HepG2 (cell line): Measurements from ENCODE around the gene PRKAR1B. TPM values are rescaled to one million over a fixed set of nuclear protein-coding genes. Genes with fewer than 3 reads are reported as not detected.

Experiments
- AGO1 ChIP-seq: fragments of 200-400 bp; formaldehyde crosslinking; IDR thresholded peaks from 2 replicates; pipeline ENCODE4 v1.6.1; 2017; ENCODE audit warnings: mild to moderate bottlenecking, low read depth, low read length, moderate library complexity; ENCODE audit not compliant: poor library complexity, severe bottlenecking
- EEA1 ChIP-seq: sonication (generic); formaldehyde crosslinking; IDR thresholded peaks from 2 replicates; pipeline ENCODE4 v1.5.1; 2020; ENCODE audit warnings: mild to moderate bottlenecking, missing genetic modification reagents, borderline replicate concordance
- GPN1 ChIP-seq: sonication (generic); formaldehyde crosslinking; IDR thresholded peaks from 2 replicates; pipeline ENCODE4 v1.5.1; 2020; ENCODE audit warnings: missing genetic modification reagents, borderline replicate concordance
- KIAA2018 ChIP-seq: sonication (generic); formaldehyde crosslinking; IDR thresholded peaks from 2 replicates; pipeline ENCODE4 v1.5.0; 2020; ENCODE audit warnings: mild to moderate bottlenecking, missing genetic modification reagents, borderline replicate concordance
- NFAT5 ChIP-seq: sonication (generic); formaldehyde crosslinking; IDR thresholded peaks from 2 replicates; pipeline ENCODE4 v1.4.0; 2020; ENCODE audit warnings: missing genetic modification reagents
- POLR2AphosphoS2 ChIP-seq: IDR thresholded peaks from 2 replicates; pipeline ENCODE4 v1.6.1; 2011; ENCODE audit warnings: low read depth, low read length, improper control_type of control experiment
- TRIM22 ChIP-seq: fragments of 450-650 bp; IDR thresholded peaks from 2 replicates; pipeline ENCODE4 v1.6.1; 2017
- ZBTB8A ChIP-seq: sonication (generic); formaldehyde crosslinking; IDR thresholded peaks from 2 replicates; pipeline ENCODE4 v1.4.0; 2020; ENCODE audit warnings: mild to moderate bottlenecking, low read depth, missing genetic modification reagents, borderline replicate concordance
- ZFP36L2 ChIP-seq: sonication (generic); formaldehyde crosslinking; IDR thresholded peaks from 2 replicates; pipeline ENCODE4 v1.4.0; 2020; ENCODE audit warnings: missing genetic modification reagents
- ZNF17 ChIP-seq: sonication (generic); formaldehyde crosslinking; IDR thresholded peaks from 2 replicates; pipeline ENCODE4 v1.5.0; 2020; ENCODE audit warnings: mild to moderate bottlenecking, missing genetic modification reagents
- ZNF18 ChIP-seq: sonication (generic); formaldehyde crosslinking; IDR thresholded peaks from 2 replicates; pipeline ENCODE4 v1.8.0; 2022; ENCODE audit warnings: mild to moderate bottlenecking, missing genetic modification reagents; ENCODE audit not compliant: insufficient replicate concordance
- ZNF207 ChIP-seq: fragments of 450-650 bp; IDR thresholded peaks from 2 replicates; pipeline ENCODE4 v1.6.1; 2016; ENCODE audit warnings: antibody characterized with exemption, borderline replicate concordance
- ZNF841 ChIP-seq: sonication (generic); formaldehyde crosslinking; IDR thresholded peaks from 2 replicates; pipeline ENCODE4 v1.8.1; 2023; ENCODE audit warnings: missing genetic modification reagents, borderline replicate concordance
- polyA plus RNA-seq, 8 experiments: library from polyadenylated mRNA; depleted of rRNA in 3 of 8; stranded (reverse) in 7 of 8; unstranded in 1 of 8; fragments of >200 nt; fragmentation: Illumina TruSeq in 4 of 8; extraction: Trizol in 4 of 8; gene quantifications; 2 replicates each; pipeline versions ENCODE4 v1.2.1 to v1.2.3, GENCODE V29; 2011 to 2016; ENCODE audit warnings: low read depth in 4 of 8, missing spikeins in 1 of 8, mixed read lengths in 1 of 8; ENCODE audit not compliant: insufficient read depth in 1 of 8
- total RNA-seq, 5 experiments: library from RNA; depleted of rRNA; stranded (reverse); fragments of >200 nt; fragmentation: Illumina TruSeq; extraction: Trizol; gene quantifications; 2 replicates each; pipeline ENCODE4 v1.2.3, GENCODE V29; 2016; ENCODE audit warnings: low read depth in 1 of 5

PRKAR1B gene
- total and polyA plus RNA-seq, 2 of the 13 experiments (the other 11 are each of a cell fraction or from before 2014, with no cell fraction given) = 7.9 to 28.2 TPM

- no peak for TF ChIP-seq NFAT5
- TF ChIP-seq ZNF17 (CRISPR knock-in tag) = no peak
- TF ChIP-seq AGO1 = no peak
- no peak for TF ChIP-seq ZNF207
- peak; percentile 84; the same call in 1 of the 2 replicates for TF ChIP-seq ZNF841 (CRISPR knock-in tag)
- TF ChIP-seq EEA1 (CRISPR knock-in tag) = no peak
- no peak for TF ChIP-seq POLR2AphosphoS2
- no peak for TF ChIP-seq ZNF18 (CRISPR knock-in tag)
- TF ChIP-seq ZFP36L2 (CRISPR knock-in tag) = no peak
- no peak for TF ChIP-seq GPN1 (CRISPR knock-in tag)
- no peak for TF ChIP-seq ZBTB8A
- no peak for TF ChIP-seq KIAA2018 (CRISPR knock-in tag)
- no peak for TF ChIP-seq TRIM22
These were observed 5.0 kb upstream of the PRKAR1B start (continued) for GRCh38 chr7:732094-732541.
